Epithelial cell of esophagus (primary cell): ENCODE measurements around the gene PIPOX.

ENCODE experiments used
- DNase-seq: peaks from one replicate; pipeline ENCODE4 v3.0.0; 2010; ENCODE audit warnings: low read depth
- H3K4me3 ChIP-seq: 2 replicates; pipeline ENCODE4 v1.5.1; 2011; ENCODE audit warnings: mild to moderate bottlenecking, low read length, control low read depth
- TF ChIP-seq, protein P1 (sequence below): IDR thresholded peaks from 2 replicates; pipeline ENCODE4 v1.5.1; 2011; ENCODE audit warnings: low read depth, mild to moderate bottlenecking, low read length, control low read depth, inconsistent platforms; ENCODE audit not compliant: insufficient read depth; ENCODE audit errors: missing control alignments

Gene PIPOX

DNA sequence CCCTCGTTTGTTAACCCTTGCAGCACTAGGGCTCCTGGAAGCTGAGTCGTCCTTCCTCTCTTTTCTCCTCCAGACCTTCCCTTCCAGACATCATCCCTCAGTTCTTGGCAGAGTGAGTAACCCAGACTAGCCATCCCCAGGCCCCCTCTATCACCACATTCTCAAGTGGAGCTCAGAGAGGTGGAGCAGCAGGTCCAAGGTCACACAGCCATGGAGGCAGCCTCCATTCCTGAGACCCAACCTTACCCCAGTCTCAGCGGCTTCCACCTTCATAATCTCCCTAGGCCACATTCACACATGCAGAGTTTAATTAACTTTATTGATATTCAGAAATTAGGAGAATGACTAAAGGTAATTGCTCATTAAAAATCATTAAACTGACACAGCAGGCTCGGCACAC lies 40.1 kb upstream of the PIPOX start:
- DNase-seq, result no peak
- TF ChIP-seq, protein P1, sequence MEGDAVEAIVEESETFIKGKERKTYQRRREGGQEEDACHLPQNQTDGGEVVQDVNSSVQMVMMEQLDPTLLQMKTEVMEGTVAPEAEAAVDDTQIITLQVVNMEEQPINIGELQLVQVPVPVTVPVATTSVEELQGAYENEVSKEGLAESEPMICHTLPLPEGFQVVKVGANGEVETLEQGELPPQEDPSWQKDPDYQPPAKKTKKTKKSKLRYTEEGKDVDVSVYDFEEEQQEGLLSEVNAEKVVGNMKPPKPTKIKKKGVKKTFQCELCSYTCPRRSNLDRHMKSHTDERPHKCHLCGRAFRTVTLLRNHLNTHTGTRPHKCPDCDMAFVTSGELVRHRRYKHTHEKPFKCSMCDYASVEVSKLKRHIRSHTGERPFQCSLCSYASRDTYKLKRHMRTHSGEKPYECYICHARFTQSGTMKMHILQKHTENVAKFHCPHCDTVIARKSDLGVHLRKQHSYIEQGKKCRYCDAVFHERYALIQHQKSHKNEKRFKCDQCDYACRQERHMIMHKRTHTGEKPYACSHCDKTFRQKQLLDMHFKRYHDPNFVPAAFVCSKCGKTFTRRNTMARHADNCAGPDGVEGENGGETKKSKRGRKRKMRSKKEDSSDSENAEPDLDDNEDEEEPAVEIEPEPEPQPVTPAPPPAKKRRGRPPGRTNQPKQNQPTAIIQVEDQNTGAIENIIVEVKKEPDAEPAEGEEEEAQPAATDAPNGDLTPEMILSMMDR, result no peak
- H3K4me3 ChIP-seq, result no peak overlapping the region

DNA sequence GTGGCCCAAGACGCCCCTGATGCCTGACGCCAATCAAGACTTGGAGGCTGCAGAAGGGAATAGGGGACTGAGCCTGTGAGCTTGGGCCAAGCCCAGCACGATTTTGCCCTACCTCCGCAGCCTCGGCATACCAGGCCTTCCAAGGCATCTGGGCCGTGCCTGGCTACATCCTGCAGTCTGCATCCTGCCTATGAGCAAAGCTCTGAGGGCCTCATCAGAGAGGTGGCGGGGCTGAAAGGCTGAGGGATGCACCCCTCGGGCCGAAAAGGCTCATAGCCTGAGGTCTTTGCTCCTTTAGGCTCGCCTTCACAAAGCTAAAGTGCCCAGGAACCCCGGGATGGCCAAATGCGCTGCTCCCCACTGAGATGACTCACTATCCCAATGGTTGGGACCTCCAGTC lies 39.7 kb upstream of the PIPOX start:
- H3K4me3 ChIP-seq, result no peak overlapping the region
- no peak for DNase-seq
- TF ChIP-seq, protein P1, result no peak

DNA sequence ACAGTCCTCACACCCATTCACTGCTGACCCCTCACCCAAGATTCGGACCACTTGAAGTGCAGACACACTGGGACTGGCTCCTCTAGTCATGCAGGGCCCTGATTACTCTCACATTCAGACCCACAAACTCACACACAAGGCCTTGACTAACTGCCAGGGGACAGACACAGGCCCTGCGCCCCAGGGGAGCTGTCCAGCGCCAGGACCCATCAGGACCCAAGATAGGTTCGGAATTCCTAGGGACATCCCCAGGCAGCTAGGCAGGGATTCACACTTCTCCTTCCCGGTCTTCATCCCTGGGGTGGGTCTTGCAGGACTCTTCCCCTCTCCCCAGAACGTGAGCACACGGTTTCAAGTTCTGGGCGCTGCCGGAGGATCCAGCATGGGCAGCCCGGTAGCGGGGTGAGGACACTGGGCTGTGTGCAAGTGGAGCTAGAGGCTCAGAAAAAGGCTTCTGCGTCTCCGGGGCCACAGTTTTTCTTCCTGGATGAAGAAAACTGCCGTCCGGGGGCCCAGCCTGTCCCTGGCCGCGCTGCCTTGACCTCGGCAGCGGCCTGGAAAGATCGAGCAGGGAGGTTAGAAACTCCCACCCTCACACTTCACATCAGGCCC lies 38.8 kb upstream of the PIPOX start:
- H3K4me3 ChIP-seq, result no peak overlapping the region
- peak; percentile 45 for DNase-seq
- TF ChIP-seq, protein P1, result no peak

DNA sequence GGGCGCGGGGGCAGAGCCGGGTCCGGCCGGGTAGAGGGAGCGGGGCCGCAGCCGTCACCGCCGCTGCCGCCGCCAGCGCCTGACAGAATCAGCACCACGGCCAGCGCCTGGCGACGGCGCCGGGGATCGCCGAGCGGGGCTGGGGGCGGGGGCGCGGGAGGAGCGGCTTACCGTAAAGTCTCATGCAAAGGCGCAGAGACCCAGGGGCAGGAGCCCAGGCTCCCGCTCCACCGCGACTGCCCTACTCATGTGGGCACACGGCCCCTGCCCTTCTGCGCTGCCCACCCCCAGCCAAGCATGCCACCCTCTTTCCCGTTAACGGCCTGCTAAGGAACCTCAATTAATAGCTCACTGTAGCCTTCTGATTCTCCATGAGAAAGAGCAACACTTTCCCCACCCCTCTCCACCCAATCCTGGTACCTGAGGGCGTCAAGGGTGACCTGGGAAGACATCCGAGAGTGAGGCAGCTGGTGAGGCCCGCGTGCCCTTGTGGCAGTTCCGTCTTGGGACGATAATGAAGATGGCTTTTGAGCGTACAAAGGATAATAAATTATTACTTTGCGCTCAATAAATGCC lies 36.9 kb upstream of the PIPOX start, which contains the start of gene SEZ6:
Gene SEZ6, minus strand, starts transcription at position 98 of the 576 bp plus-strand sequence. CDS start 164 bp downstream, outside the sequence.
- TF ChIP-seq, protein P1, result no peak
- H3K4me3 ChIP-seq, result no peak within 1 kb of the TSS
- peak; percentile 67 for DNase-seq

DNA sequence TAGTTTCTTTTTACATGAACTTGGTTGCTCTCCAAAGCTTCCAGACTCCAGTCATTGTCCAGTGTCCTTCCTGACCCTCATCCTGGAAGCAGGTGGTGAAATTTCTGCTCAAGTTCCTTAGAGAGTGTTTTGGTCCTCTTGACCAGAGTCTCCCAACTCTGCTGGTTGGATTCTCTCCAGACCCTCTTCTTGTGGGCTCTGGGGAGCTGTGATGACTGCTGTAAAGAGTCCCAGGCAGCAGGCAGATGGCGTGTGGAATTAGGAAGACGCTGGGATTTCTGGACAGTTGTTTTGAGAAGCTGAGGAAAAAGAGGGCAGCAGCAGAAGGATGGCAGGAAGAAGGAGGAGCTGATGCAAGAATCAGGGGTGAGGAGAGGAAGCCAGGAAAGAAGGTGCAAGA lies 35.5 kb upstream of the PIPOX start:
- TF ChIP-seq, protein P1, result no peak
- DNase-seq, result no peak
- H3K4me3 ChIP-seq, result no peak overlapping the region

DNA sequence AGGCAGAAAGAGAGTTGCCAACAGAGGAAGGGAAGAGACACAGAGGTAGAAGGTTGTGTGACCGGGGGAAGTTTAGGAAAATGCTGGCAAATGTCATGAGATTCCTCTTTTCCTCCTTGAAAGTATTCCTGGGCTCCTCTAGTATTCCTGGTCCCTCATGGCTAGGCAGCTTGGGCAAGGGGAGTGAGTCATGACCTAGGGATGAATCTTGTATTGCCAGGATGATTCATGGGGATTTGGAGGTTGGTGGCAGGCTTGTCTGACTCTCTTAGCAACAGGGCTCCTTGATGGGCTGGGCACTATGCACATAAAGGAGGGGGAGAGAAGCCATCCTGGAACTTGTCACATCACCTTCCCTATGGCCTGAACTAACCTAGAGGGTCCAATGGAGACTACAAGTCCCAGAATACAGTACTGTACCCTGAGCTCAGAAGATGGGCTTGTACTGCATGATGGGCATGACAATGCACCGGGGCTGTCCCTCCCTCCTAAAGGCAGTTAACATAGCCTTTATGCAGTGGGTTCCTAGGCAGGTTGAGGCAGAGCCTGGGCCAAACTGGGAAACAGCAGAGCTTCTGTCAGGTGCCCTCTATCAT lies 35.0 kb upstream of the PIPOX start:
- H3K4me3 ChIP-seq, result no peak overlapping the region
- TF ChIP-seq, protein P1, result no peak
- DNase-seq, result peak; percentile 92

DNA sequence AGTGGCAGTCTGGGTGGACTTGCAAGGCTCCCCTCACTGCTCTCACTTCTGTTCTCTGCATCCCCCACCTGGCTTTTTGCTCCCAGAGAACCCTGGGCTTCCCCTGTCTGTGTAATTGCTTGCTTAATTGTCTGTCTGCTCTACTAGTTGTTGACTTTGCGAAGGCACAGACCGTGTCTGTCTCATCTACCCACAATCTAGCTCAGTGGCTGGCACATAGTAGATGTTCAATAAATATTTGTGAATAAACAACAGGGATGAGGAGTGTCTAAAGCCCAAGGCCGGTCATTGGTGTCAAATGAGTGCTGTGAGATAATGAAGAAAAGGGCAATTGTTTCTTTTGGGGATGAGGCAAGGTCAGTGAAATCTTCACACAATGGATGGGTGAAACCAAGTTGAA lies 34.4 kb upstream of the PIPOX start:
- H3K4me3 ChIP-seq, result no peak overlapping the region
- TF ChIP-seq, protein P1, result no peak
- DNase-seq, result no peak
